Measurements from ENCODE around the gene SSR4. TPM values are rescaled to one million over a fixed set of nuclear protein-coding genes. Genes with fewer than 3 reads are reported as not detected.

Gene SSR4
- total and polyA plus RNA-seq, 2 of the 8 experiments (the other 6 are each of a cell fraction or from before 2014, with no cell fraction given): 168 to 642 TPM

GRCh38 chrX:153775293-153776119, 19.0 kb upstream of the SSR4 start:
- Histone ChIP-seq H3K27me3 (replicated peaks in 1 of 4; ENCODE audit: control insufficient read depth in 3 of 4, extremely low read depth in 1 of 4, insufficient read depth in 3 of 4, low read length in 3 of 4) (no peaks in the 10 kb centered on the region), H3K4ac (replicated peaks; ENCODE audit: insufficient read length, low read depth, low read length) (no peak overlapping the region), H2BK20ac (ENCODE audit: low read length) (no peak overlapping the region), H2AK5ac (ENCODE audit: low read depth, low read length) (no peak overlapping the region), H2BK5ac (ENCODE audit: low read depth, low read length) (no peak overlapping the region), H3K14ac (ENCODE audit: insufficient read length) (no peak overlapping the region), H2BK15ac (ENCODE audit: low read length) (no peak overlapping the region), H3K56ac (replicated peaks; ENCODE audit: insufficient read length, low read depth, low read length) (no peak overlapping the region), H3K23me2 (ENCODE audit: low read depth, low read length) (no peaks in the 10 kb centered on the region), H4K20me1 (replicated peaks in 1 of 2; ENCODE audit: control insufficient read depth in 1 of 2, insufficient read depth in 2 of 2, low read length in 2 of 2) (no peaks in the 10 kb centered on the region), H4K8ac (ENCODE audit: extremely low read depth, insufficient read depth, low read length) (no peak overlapping the region), H4K5ac (ENCODE audit: insufficient read length, low read depth, low read length) (no peak overlapping the region), H4K91ac (replicated peaks; ENCODE audit: insufficient read length, low read length) (no peak overlapping the region), H3K9ac (replicated peaks in 1 of 4; ENCODE audit: extremely low read depth in 1 of 4, low read depth in 3 of 4, low read length in 3 of 4) (no peak overlapping the region), H3K4me1 (replicated peaks in 1 of 4; ENCODE audit: control insufficient read depth in 3 of 4, insufficient read depth in 4 of 4, low read length in 3 of 4) (no peaks in the 10 kb centered on the region), H3K36me3 (ENCODE audit: control insufficient read depth in 2 of 4, insufficient read depth in 4 of 4, low read length in 3 of 4) (no peaks in the 10 kb centered on the region), H2BK120ac (replicated peaks; ENCODE audit: low read depth, low read length) (no peak overlapping the region), H3K79me2 (ENCODE audit: control insufficient read depth in 1 of 2, insufficient read depth in 2 of 2, low read length in 2 of 2) (no peaks in the 10 kb centered on the region), H3K9me3 (ENCODE audit: insufficient read depth in 2 of 2, low read depth in 1 of 2, low read length in 1 of 2) (no peaks in the 10 kb centered on the region), H3K79me1 (ENCODE audit: low read depth, low read length) (no peaks in the 10 kb centered on the region), H3K4me2 (ENCODE audit: insufficient read depth in 1 of 2, low read depth in 2 of 2, low read length in 2 of 2) (no peak overlapping the region), H2AFZ (ENCODE audit: low read length) (no peak overlapping the region), H2BK12ac (ENCODE audit: low read depth, low read length) (no peak overlapping the region), H3K18ac (ENCODE audit: extremely low read depth, low read length) (no peak overlapping the region), H3K23ac (ENCODE audit: insufficient read length) (no peak overlapping the region), H3K27ac (ENCODE audit: low read depth, low read length) (no peak overlapping the region), H3K4me3 (ENCODE audit: extremely low read depth in 1 of 4, insufficient read depth in 2 of 4, low read depth in 3 of 4, low read length in 4 of 4) (no peak overlapping the region)
- WGBS, 2 experiments (ENCODE audit: extremely low coverage in 1 of 2, insufficient coverage in 1 of 2, insufficient read length in 1 of 2, insufficient replicate concordance in 2 of 2, low coverage in 1 of 2, low lambda C conversion rate in 2 of 2, missing lambda C conversion rate in 1 of 2): 95% methylated on average over 13 of the region's 42 CpGs; no CpG with 5 or more reads in 1 of the 2 experiments
- DNase-seq (ENCODE audit: low read depth in 1 of 2, low spot score in 2 of 2) (no peak), FAIRE-seq (no peak)
- ChIA-PET POLR2A (ENCODE audit: partially characterized antibody) (interaction anchor here (0.7 kb wide), 1 partner anchor 9 kb away, joined by 3 read pairs; no protein-coding TSS in a partner anchor), CTCF (ENCODE audit: partially characterized antibody) (interaction anchor here (1.5 kb wide), 1 partner anchor 143 kb away, joined by 3 read pairs; no protein-coding TSS in a partner anchor)
- no peak for TF ChIP-seq CTBP2 (IDR thresholded peaks at IDR 0.05; ENCODE audit: borderline replicate concordance, insufficient read depth, insufficient read length, low read length)
- TF ChIP-seq EP300 (IDR thresholded peaks at IDR 0.05; ENCODE audit: borderline replicate concordance in 1 of 2, low read depth in 2 of 2, low read length in 2 of 2): no peak
- no peak for TF ChIP-seq POLR2A (IDR thresholded peaks at IDR 0.05; ENCODE audit: control extremely low read depth in 1 of 2, low read depth in 2 of 2, low read length in 2 of 2)
- TF ChIP-seq, protein P1, sequence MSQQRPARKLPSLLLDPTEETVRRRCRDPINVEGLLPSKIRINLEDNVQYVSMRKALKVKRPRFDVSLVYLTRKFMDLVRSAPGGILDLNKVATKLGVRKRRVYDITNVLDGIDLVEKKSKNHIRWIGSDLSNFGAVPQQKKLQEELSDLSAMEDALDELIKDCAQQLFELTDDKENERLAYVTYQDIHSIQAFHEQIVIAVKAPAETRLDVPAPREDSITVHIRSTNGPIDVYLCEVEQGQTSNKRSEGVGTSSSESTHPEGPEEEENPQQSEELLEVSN (IDR thresholded peaks at IDR 0.05): no peak

Data from H1 (cell line).